IMR-90 (cell line): Measurements from ENCODE around the gene AOPEP.

ENCODE experiments used
- CEBPB ChIP-seq: IDR thresholded peaks from 2 replicates; pipeline ENCODE4 v1.6.1; 2012; ENCODE audit warnings: low read depth, low read length, improper control_type of control experiment
- FOS ChIP-seq: fragments of 150-350 bp; IDR thresholded peaks from 2 replicates; pipeline ENCODE4 v1.6.1; 2016; ENCODE audit warnings: low read depth, low read length
- MAFK ChIP-seq: IDR thresholded peaks from 2 replicates; pipeline ENCODE4 v1.6.1; 2012; ENCODE audit warnings: low read depth, low read length, improper control_type of control experiment
- POLR2A ChIP-seq: IDR thresholded peaks from 2 replicates; pipeline ENCODE4 v1.6.1; 2012; ENCODE audit warnings: mild to moderate bottlenecking, low read depth, low read length
- RAD21 ChIP-seq: IDR thresholded peaks from 2 replicates; pipeline ENCODE4 v1.6.1; 2012; ENCODE audit warnings: low read length, improper control_type of control experiment
- RFX5 ChIP-seq: IDR thresholded peaks from 2 replicates; pipeline ENCODE4 v1.8.0; 2012; ENCODE audit warnings: low read depth, mild to moderate bottlenecking, low read length, moderate library complexity
- TF ChIP-seq, protein P1 (sequence below): conservative IDR thresholded peaks from 2 replicates; pipeline ENCODE4 v1.5.1; 2012; ENCODE audit warnings: mild to moderate bottlenecking, low read depth, low read length, improper control_type of control experiment

DNA sequence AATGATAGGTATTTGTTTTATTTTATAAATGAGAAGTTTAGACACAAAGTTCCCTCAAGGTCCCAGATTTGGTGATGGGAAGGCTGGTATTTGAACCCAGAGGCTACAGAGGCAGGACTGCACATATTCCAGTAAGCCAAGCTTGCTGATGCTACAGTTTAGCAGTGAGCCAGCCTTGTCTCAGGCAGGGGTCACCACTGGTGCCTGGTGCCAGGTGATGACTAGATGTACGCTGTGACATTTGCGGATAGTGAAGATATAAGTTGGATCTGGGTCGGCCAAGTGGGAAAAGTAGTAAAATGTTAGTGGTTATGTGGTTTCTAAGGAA is 143.9 kb downstream of the AOPEP start:
- TF ChIP-seq, protein P1, sequence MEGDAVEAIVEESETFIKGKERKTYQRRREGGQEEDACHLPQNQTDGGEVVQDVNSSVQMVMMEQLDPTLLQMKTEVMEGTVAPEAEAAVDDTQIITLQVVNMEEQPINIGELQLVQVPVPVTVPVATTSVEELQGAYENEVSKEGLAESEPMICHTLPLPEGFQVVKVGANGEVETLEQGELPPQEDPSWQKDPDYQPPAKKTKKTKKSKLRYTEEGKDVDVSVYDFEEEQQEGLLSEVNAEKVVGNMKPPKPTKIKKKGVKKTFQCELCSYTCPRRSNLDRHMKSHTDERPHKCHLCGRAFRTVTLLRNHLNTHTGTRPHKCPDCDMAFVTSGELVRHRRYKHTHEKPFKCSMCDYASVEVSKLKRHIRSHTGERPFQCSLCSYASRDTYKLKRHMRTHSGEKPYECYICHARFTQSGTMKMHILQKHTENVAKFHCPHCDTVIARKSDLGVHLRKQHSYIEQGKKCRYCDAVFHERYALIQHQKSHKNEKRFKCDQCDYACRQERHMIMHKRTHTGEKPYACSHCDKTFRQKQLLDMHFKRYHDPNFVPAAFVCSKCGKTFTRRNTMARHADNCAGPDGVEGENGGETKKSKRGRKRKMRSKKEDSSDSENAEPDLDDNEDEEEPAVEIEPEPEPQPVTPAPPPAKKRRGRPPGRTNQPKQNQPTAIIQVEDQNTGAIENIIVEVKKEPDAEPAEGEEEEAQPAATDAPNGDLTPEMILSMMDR, result no peak
- TF ChIP-seq MAFK, result no peak
- no peak for TF ChIP-seq POLR2A
- no peak for TF ChIP-seq RFX5
- no peak for TF ChIP-seq RAD21
- TF ChIP-seq FOS, result no peak
- no peak for TF ChIP-seq CEBPB
